Measurements from ENCODE around the gene GRM1.

DNA sequence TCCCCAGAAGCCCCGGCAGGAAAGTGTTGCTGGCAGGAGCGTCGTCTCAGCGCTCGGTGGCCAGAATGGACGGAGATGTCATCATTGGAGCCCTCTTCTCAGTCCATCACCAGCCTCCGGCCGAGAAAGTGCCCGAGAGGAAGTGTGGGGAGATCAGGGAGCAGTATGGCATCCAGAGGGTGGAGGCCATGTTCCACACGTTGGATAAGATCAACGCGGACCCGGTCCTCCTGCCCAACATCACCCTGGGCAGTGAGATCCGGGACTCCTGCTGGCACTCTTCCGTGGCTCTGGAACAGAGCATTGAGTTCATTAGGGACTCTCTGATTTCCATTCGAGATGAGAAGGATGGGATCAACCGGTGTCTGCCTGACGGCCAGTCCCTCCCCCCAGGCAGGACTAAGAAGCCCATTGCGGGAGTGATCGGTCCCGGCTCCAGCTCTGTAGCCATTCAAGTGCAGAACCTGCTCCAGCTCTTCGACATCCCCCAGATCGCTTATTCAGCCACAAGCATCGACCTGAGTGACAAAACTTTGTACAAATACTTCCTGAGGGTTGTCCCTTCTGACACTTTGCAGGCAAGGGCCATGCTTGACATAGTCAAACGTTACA is 817 bp downstream of the GRM1 start:
- TF ChIP-seq HDGF (IDR thresholded peaks at IDR 0.05; ENCODE audit: borderline replicate concordance), result no peak
- no peak for TF ChIP-seq BHLHE40 (IDR thresholded peaks at IDR 0.05; ENCODE audit: borderline replicate concordance)
